Measurements from ENCODE around the gene NUDT16L1.
A peak's percentile ranks its signal among the peaks of the same experiment; 100 is the strongest.

The NUDT16L1 gene

DNA sequence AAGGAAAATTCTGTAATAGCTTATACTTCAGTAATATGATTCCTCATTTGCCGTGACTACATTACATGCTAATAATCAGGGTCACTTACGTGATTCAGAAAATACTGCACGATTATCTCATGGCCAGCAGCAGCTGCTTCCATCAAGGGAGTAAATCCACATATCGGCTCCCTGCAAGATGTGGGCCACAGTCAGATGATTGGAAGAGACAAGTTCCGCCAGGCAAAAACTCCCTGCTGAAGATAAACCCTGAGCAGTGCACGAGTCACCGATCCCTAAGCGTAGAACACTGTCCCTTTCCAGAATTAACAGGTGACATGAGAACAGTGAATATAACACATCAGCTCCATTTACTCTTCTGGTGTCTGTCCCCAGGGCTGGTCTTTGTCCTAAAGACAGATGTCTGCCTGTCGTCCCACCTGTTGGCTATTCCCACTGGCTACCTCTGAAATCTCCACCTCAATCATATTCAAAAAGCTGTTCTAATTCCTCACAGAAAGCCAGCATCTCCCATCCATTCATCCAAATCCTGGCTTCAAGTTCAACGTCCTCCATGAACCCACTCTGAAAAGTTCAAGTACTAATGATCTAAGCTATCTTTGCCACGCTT lies 31.4 kb downstream of the NUDT16L1 start:
- Histone ChIP-seq H2BK12ac (ENCODE audit: low read length) (no peak overlapping the region), H2BK120ac (ENCODE audit: low read depth, low read length) (no peak overlapping the region), H3K14ac (ENCODE audit: low read length) (no peak overlapping the region), H3K27me3 (ENCODE audit: control insufficient read depth in 3 of 3, insufficient read depth in 3 of 3, low read depth in 1 of 3, low read length in 3 of 3) (no peaks in the 10 kb centered on the region), H3K23ac (ENCODE audit: low read depth, low read length, poor library complexity) (no peak overlapping the region), H3K9me3 (replicated peaks in 1 of 2; ENCODE audit: control insufficient read depth in 2 of 2, insufficient read depth in 1 of 2, low read depth in 1 of 2, low read length in 2 of 2) (no peaks in the 10 kb centered on the region), H2BK5ac (ENCODE audit: low read length) (no peak overlapping the region), H3K4me3 (ENCODE audit: low read length in 2 of 2) (no peak overlapping the region), H3K79me1 (ENCODE audit: low read depth, low read length) (peaks cover 11% of the 10 kb centered on the region), H3K36me3 (replicated peaks in 1 of 2; ENCODE audit: control insufficient read depth in 2 of 2, insufficient read depth in 2 of 2, low read length in 2 of 2) (peaks cover 18 to 62% of the 10 kb centered on the region in 2 donors), H4K91ac (ENCODE audit: low read depth, low read length, poor library complexity) (no peak overlapping the region), H4K8ac (ENCODE audit: low read depth, low read length) (no peak overlapping the region), H3K4me2 (ENCODE audit: insufficient read depth, low read length, poor library complexity, severe bottlenecking) (no peak overlapping the region), H2BK15ac (ENCODE audit: low read length) (no peak overlapping the region), H3K27ac (replicated peaks; ENCODE audit: low read length) (no peak overlapping the region), H3K9ac (ENCODE audit: low read depth, low read length, poor library complexity) (no peak overlapping the region), H2AK5ac (ENCODE audit: low read depth, low read length) (no peak overlapping the region), H3K4me1 (ENCODE audit: control insufficient read depth in 2 of 2, insufficient read depth in 1 of 2, low read depth in 1 of 2, low read length in 2 of 2) (no peaks in the 10 kb centered on the region), H3K18ac (ENCODE audit: low read length) (no peak overlapping the region), H3K4ac (ENCODE audit: low read length) (no peak overlapping the region), H2AFZ (ENCODE audit: low read length) (no peak overlapping the region)
- no peak for DNase-seq (ENCODE audit: low spot score)
- no CpG with 5 or more reads among the region's 11 CpGs for WGBS, 2 donors (ENCODE audit: extremely low coverage in 2 of 2, insufficient read length in 2 of 2, insufficient replicate concordance in 1 of 2)

DNA sequence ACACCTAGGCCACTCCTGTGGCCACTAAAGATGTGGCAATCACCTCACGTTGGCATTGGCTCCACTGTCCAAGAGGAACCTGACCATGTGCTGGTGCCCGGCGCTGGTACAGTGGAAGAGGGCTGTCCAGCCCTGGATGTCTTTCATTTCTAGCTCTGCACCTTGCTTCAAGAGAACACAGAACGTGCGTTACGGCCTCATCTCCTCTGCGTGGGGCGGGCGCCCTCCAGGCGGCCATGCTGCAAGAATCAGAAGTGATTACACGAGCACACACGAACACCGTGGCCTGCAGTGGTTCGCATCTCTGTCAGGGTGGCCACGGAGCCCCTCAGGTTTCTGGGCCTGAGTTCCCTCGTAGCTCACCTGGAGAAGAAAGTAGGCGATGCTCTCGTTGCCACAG lies 33.3 kb downstream of the NUDT16L1 start:
- Histone ChIP-seq H4K8ac (ENCODE audit: low read depth, low read length) (no peak overlapping the region), H3K79me1 (ENCODE audit: low read depth, low read length) (peaks cover 11% of the 10 kb centered on the region), H2BK15ac (ENCODE audit: low read length) (no peak overlapping the region), H3K9me3 (replicated peaks in 1 of 2; ENCODE audit: control insufficient read depth in 2 of 2, insufficient read depth in 1 of 2, low read depth in 1 of 2, low read length in 2 of 2) (no peaks in the 10 kb centered on the region), H3K27me3 (ENCODE audit: control insufficient read depth in 3 of 3, insufficient read depth in 3 of 3, low read depth in 1 of 3, low read length in 3 of 3) (no peaks in the 10 kb centered on the region), H3K4me1 (ENCODE audit: control insufficient read depth in 2 of 2, insufficient read depth in 1 of 2, low read depth in 1 of 2, low read length in 2 of 2) (no peaks in the 10 kb centered on the region), H3K14ac (ENCODE audit: low read length) (no peak overlapping the region), H3K4me3 (ENCODE audit: low read length in 2 of 2) (no peak overlapping the region), H2BK120ac (ENCODE audit: low read depth, low read length) (no peak overlapping the region), H3K4ac (ENCODE audit: low read length) (no peak overlapping the region), H2BK5ac (ENCODE audit: low read length) (no peak overlapping the region), H4K91ac (ENCODE audit: low read depth, low read length, poor library complexity) (no peak overlapping the region), H3K36me3 (replicated peaks in 1 of 2; ENCODE audit: control insufficient read depth in 2 of 2, insufficient read depth in 2 of 2, low read length in 2 of 2) (peaks cover 21 to 78% of the 10 kb centered on the region in 2 donors), H3K27ac (replicated peaks; ENCODE audit: low read length) (no peak overlapping the region), H2AFZ (ENCODE audit: low read length) (no peak overlapping the region), H2BK12ac (ENCODE audit: low read length) (no peak overlapping the region), H3K23ac (ENCODE audit: low read depth, low read length, poor library complexity) (no peak overlapping the region), H3K4me2 (ENCODE audit: insufficient read depth, low read length, poor library complexity, severe bottlenecking) (no peak overlapping the region), H2AK5ac (ENCODE audit: low read depth, low read length) (no peak overlapping the region), H3K18ac (ENCODE audit: low read length) (no peak overlapping the region), H3K9ac (ENCODE audit: low read depth, low read length, poor library complexity) (peak overlapping the region; percentile 30)
- WGBS, 2 donors (ENCODE audit: extremely low coverage in 2 of 2, insufficient read length in 2 of 2, insufficient replicate concordance in 1 of 2), result no CpG with 5 or more reads among the region's 18 CpGs
- no peak for DNase-seq (ENCODE audit: low spot score)

DNA sequence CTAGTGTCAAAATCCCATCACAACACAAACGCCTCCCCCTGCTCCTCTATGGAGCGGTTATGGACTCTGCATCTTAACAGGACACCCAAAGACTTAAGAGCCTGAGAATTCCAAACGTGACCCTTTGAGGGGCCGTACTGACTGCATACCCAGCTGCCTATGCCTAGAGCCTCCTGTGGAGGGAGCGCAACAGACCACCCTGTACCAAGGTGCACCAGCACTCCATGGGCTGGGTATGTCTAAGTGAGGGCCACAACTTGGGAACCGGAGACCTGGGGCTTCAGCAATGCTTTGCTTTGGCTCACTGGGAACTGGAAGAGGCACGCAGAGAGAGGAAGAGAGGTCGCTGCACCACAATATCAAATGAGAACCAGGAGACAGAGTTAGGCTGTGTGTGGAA lies 35.3 kb downstream of the NUDT16L1 start:
- H3K27me3 ChIP-seq (ENCODE audit: control insufficient read depth in 3 of 3, insufficient read depth in 3 of 3, low read depth in 1 of 3, low read length in 3 of 3), result no peaks in the 10 kb centered on the region
- H4K91ac ChIP-seq (ENCODE audit: low read depth, low read length, poor library complexity), result no peak overlapping the region
- no peak overlapping the region for H2AK5ac ChIP-seq (ENCODE audit: low read depth, low read length)
- no peak overlapping the region for H4K8ac ChIP-seq (ENCODE audit: low read depth, low read length)
- H3K9ac ChIP-seq (ENCODE audit: low read depth, low read length, poor library complexity), result no peak overlapping the region
- no peak overlapping the region for H2BK15ac ChIP-seq (ENCODE audit: low read length)
- no peak overlapping the region for H3K18ac ChIP-seq (ENCODE audit: low read length)
- DNase-seq (ENCODE audit: low spot score), result no peak
- no peak overlapping the region for H3K4me3 ChIP-seq (ENCODE audit: low read length in 2 of 2)
- no CpG with 5 or more reads among the region's 8 CpGs for WGBS, 2 donors (ENCODE audit: extremely low coverage in 2 of 2, insufficient read length in 2 of 2, insufficient replicate concordance in 1 of 2)
- peaks cover 22 to 69% of the 10 kb centered on the region in 2 donors for H3K36me3 ChIP-seq (replicated peaks in 1 of 2; ENCODE audit: control insufficient read depth in 2 of 2, insufficient read depth in 2 of 2, low read length in 2 of 2)
- H2BK5ac ChIP-seq (ENCODE audit: low read length), result no peak overlapping the region
- H2BK12ac ChIP-seq (ENCODE audit: low read length), result no peak overlapping the region
- no peaks in the 10 kb centered on the region for H3K4me1 ChIP-seq (ENCODE audit: control insufficient read depth in 2 of 2, insufficient read depth in 1 of 2, low read depth in 1 of 2, low read length in 2 of 2)
- no peak overlapping the region for H2AFZ ChIP-seq (ENCODE audit: low read length)
- peak overlapping the region; percentile 97 for H3K23ac ChIP-seq (ENCODE audit: low read depth, low read length, poor library complexity)
- no peak overlapping the region for H3K27ac ChIP-seq (replicated peaks; ENCODE audit: low read length)
- no peak overlapping the region for H3K14ac ChIP-seq (ENCODE audit: low read length)
- no peak overlapping the region for H2BK120ac ChIP-seq (ENCODE audit: low read depth, low read length)
- H3K9me3 ChIP-seq (replicated peaks in 1 of 2; ENCODE audit: control insufficient read depth in 2 of 2, insufficient read depth in 1 of 2, low read depth in 1 of 2, low read length in 2 of 2), result no peaks in the 10 kb centered on the region
- no peak overlapping the region for H3K4me2 ChIP-seq (ENCODE audit: insufficient read depth, low read length, poor library complexity, severe bottlenecking)
- peaks cover 15% of the 10 kb centered on the region for H3K79me1 ChIP-seq (ENCODE audit: low read depth, low read length)
- no peak overlapping the region for H3K4ac ChIP-seq (ENCODE audit: low read length)

DNA sequence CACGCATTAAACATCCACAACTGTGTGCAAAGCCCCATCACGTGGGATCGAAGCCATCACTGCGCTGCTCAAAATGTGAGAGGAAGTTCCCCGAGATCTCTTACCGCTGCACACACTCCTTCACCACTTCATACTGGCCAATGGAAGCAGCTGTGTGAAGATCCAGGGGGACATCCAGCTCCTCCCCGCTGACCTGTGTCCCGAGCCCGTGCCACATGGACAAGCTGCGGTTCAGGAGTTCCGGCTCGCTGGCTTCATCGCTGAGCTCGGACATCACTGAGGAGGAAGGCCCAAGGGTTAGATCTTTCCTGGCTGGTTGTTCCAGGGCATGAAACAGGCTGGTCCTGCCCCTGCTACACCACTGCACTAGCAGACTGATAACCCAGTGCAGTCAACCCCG lies 36.5 kb downstream of the NUDT16L1 start:
- Histone ChIP-seq H2BK15ac (ENCODE audit: low read length) (no peak overlapping the region), H3K27ac (replicated peaks; ENCODE audit: low read length) (no peak overlapping the region), H2BK5ac (ENCODE audit: low read length) (no peak overlapping the region), H3K36me3 (replicated peaks in 1 of 2; ENCODE audit: control insufficient read depth in 2 of 2, insufficient read depth in 2 of 2, low read length in 2 of 2) (peaks cover 22 to 58% of the 10 kb centered on the region in 2 donors), H2AFZ (ENCODE audit: low read length) (no peak overlapping the region), H3K4me2 (ENCODE audit: insufficient read depth, low read length, poor library complexity, severe bottlenecking) (no peak overlapping the region), H3K9me3 (replicated peaks in 1 of 2; ENCODE audit: control insufficient read depth in 2 of 2, insufficient read depth in 1 of 2, low read depth in 1 of 2, low read length in 2 of 2) (no peaks in the 10 kb centered on the region), H3K79me1 (ENCODE audit: low read depth, low read length) (peaks cover 13% of the 10 kb centered on the region), H3K23ac (ENCODE audit: low read depth, low read length, poor library complexity) (no peak overlapping the region), H2BK12ac (ENCODE audit: low read length) (no peak overlapping the region), H4K8ac (ENCODE audit: low read depth, low read length) (no peak overlapping the region), H2BK120ac (ENCODE audit: low read depth, low read length) (no peak overlapping the region), H3K18ac (ENCODE audit: low read length) (no peak overlapping the region), H3K4me1 (ENCODE audit: control insufficient read depth in 2 of 2, insufficient read depth in 1 of 2, low read depth in 1 of 2, low read length in 2 of 2) (no peaks in the 10 kb centered on the region), H3K4me3 (ENCODE audit: low read length in 2 of 2) (no peak overlapping the region), H3K27me3 (ENCODE audit: control insufficient read depth in 3 of 3, insufficient read depth in 3 of 3, low read depth in 1 of 3, low read length in 3 of 3) (no peaks in the 10 kb centered on the region), H4K91ac (ENCODE audit: low read depth, low read length, poor library complexity) (no peak overlapping the region), H3K14ac (ENCODE audit: low read length) (no peak overlapping the region), H3K4ac (ENCODE audit: low read length) (no peak overlapping the region), H3K9ac (ENCODE audit: low read depth, low read length, poor library complexity) (no peak overlapping the region), H2AK5ac (ENCODE audit: low read depth, low read length) (no peak overlapping the region)
- DNase-seq (ENCODE audit: low spot score), result no peak
- no CpG with 5 or more reads among the region's 15 CpGs for WGBS, 2 donors (ENCODE audit: extremely low coverage in 2 of 2, insufficient read length in 2 of 2, insufficient replicate concordance in 1 of 2)
